Astrocyte (in vitro differentiated cells and primary cell): ENCODE data around the gene RAD51B. TPM values are rescaled to one million over a fixed set of nuclear protein-coding genes. Genes with fewer than 3 reads are reported as not detected.

ENCODE experiments used
- DNase-seq: peaks from one replicate; pipeline ENCODE4 v3.0.0-alpha.2; 2010; ENCODE audit warnings: low read depth
- FAIRE-seq: peaks from 2 replicates; lab custom pipeline; 2011; peaks lifted over from hg19 to GRCh38; lab: Jason Lieb, UNC
- H2AFZ ChIP-seq: 2 replicates; pipeline ENCODE4 v1.6.0; 2012; ENCODE audit warnings: low read depth, low read length, inconsistent platforms
- H3K27ac ChIP-seq: 2 replicates; pipeline ENCODE4 v1.5.1; 2011; ENCODE audit warnings: low read depth, low read length, inconsistent platforms
- H3K27me3 ChIP-seq: 2 replicates; pipeline ENCODE4 v1.6.0; 2011; ENCODE audit warnings: low read length, inconsistent platforms; ENCODE audit not compliant: insufficient read depth
- H3K36me3 ChIP-seq: 2 replicates; pipeline ENCODE4 v1.5.1; 2011; ENCODE audit warnings: low read length, inconsistent platforms; ENCODE audit not compliant: insufficient read depth
- H3K4me1 ChIP-seq: 2 replicates; pipeline ENCODE4 v1.5.1; 2011; ENCODE audit warnings: low read length, inconsistent platforms; ENCODE audit not compliant: insufficient read depth
- H3K4me2 ChIP-seq: 2 replicates; pipeline ENCODE4 v1.6.0; 2012; ENCODE audit warnings: low read length, inconsistent platforms
- H3K4me3 ChIP-seq: 2 replicates; pipeline ENCODE4 v1.5.1; 2011; ENCODE audit warnings: low read depth, mild to moderate bottlenecking, low read length, inconsistent platforms; ENCODE audit not compliant: insufficient read depth
- H3K79me2 ChIP-seq: 2 replicates; pipeline ENCODE4 v1.6.0; 2012; ENCODE audit warnings: mild to moderate bottlenecking, low read length, inconsistent platforms; ENCODE audit not compliant: insufficient read depth
- H3K9ac ChIP-seq: 2 replicates; pipeline ENCODE4 v1.6.0; 2012; ENCODE audit warnings: mild to moderate bottlenecking, low read length, inconsistent platforms
- H3K9me3 ChIP-seq: 2 replicates; pipeline ENCODE4 v1.5.1; 2012; ENCODE audit warnings: low read depth, mild to moderate bottlenecking, low read length, inconsistent platforms; ENCODE audit not compliant: insufficient read depth
- H4K20me1 ChIP-seq: 2 replicates; pipeline ENCODE4 v1.6.0; 2012; ENCODE audit warnings: low read length, inconsistent platforms; ENCODE audit not compliant: insufficient read depth
- H3K27ac Mint-ChIP-seq: one replicate; pipeline ENCODE4 v1.8.0; 2021; ENCODE audit warnings: mild to moderate bottlenecking, mixed read lengths; ENCODE audit not compliant: unreplicated experiment
- H3K27me3 Mint-ChIP-seq: one replicate; pipeline ENCODE4 v1.8.0; 2021; ENCODE audit warnings: low read depth, mixed read lengths; ENCODE audit not compliant: unreplicated experiment
- H3K36me3 Mint-ChIP-seq: one replicate; pipeline ENCODE4 v1.8.0; 2021; ENCODE audit warnings: low read depth, mixed read lengths; ENCODE audit not compliant: unreplicated experiment
- H3K4me1 Mint-ChIP-seq: one replicate; pipeline ENCODE4 v1.8.0; 2021; ENCODE audit warnings: low read depth, mixed read lengths; ENCODE audit not compliant: unreplicated experiment
- H3K4me3 Mint-ChIP-seq: one replicate; pipeline ENCODE4 v1.8.0; 2021; ENCODE audit warnings: mild to moderate bottlenecking, moderate library complexity, mixed read lengths; ENCODE audit not compliant: unreplicated experiment
- H3K9me3 Mint-ChIP-seq: one replicate; pipeline ENCODE4 v1.8.0; 2021; ENCODE audit warnings: mild to moderate bottlenecking, mixed read lengths; ENCODE audit not compliant: unreplicated experiment
- EZH2 ChIP-seq: IDR thresholded peaks from 2 replicates; pipeline ENCODE4 v1.6.1; 2012; ENCODE audit warnings: mild to moderate bottlenecking, low read length, inconsistent platforms; ENCODE audit not compliant: insufficient read depth
- total RNA-seq: library from RNA; stranded (reverse); gene quantifications from 2 replicates; pipeline ENCODE4 v1.2.1, GENCODE V29; 2021
- TF ChIP-seq, protein P1 (sequence below): IDR thresholded peaks from 2 replicates; pipeline ENCODE4 v1.5.1; 2011; ENCODE audit warnings: low read depth, mild to moderate bottlenecking, inconsistent platforms, low read length, moderate library complexity; ENCODE audit not compliant: insufficient read depth

RAD51B gene
- total RNA-seq, 1 donor from 2014 or later = 10.8 TPM

- H3K27me3 Mint-ChIP-seq = no peaks in the 10 kb centered on the region
- Histone ChIP-seq H3K27ac (no peak overlapping the region), H3K4me2 (no peak overlapping the region), H3K4me1 (peaks cover 8% of the 10 kb centered on the region), H3K79me2 (no peaks in the 10 kb centered on the region), H3K36me3 (no peaks in the 10 kb centered on the region), H3K9ac (no peak overlapping the region), H3K27me3 (no peaks in the 10 kb centered on the region), H3K9me3 (peaks cover 2% of the 10 kb centered on the region), H4K20me1 (no peaks in the 10 kb centered on the region), H3K4me3 (no peak overlapping the region), H2AFZ (peak overlapping the region; percentile 53)
- no peak overlapping the region for H3K4me3 Mint-ChIP-seq
- H3K4me1 Mint-ChIP-seq = peaks cover 5% of the 10 kb centered on the region
- TF ChIP-seq EZH2 = no peak
- TF ChIP-seq, protein P1, sequence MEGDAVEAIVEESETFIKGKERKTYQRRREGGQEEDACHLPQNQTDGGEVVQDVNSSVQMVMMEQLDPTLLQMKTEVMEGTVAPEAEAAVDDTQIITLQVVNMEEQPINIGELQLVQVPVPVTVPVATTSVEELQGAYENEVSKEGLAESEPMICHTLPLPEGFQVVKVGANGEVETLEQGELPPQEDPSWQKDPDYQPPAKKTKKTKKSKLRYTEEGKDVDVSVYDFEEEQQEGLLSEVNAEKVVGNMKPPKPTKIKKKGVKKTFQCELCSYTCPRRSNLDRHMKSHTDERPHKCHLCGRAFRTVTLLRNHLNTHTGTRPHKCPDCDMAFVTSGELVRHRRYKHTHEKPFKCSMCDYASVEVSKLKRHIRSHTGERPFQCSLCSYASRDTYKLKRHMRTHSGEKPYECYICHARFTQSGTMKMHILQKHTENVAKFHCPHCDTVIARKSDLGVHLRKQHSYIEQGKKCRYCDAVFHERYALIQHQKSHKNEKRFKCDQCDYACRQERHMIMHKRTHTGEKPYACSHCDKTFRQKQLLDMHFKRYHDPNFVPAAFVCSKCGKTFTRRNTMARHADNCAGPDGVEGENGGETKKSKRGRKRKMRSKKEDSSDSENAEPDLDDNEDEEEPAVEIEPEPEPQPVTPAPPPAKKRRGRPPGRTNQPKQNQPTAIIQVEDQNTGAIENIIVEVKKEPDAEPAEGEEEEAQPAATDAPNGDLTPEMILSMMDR = no peak
- peaks cover 5% of the 10 kb centered on the region for H3K36me3 Mint-ChIP-seq
- FAIRE-seq (no peak), DNase-seq (no peak)
- H3K9me3 Mint-ChIP-seq = peaks cover 13% of the 10 kb centered on the region
- H3K27ac Mint-ChIP-seq = no peak overlapping the region
These were observed 788.4 kb downstream of the RAD51B start for GRCh38 chr14:68607867-68608573.

GRCh38 chr14:68608574-68608962 lies 789.0 kb downstream of the RAD51B start:
- Histone ChIP-seq H2AFZ (no peak overlapping the region), H3K79me2 (no peaks in the 10 kb centered on the region), H3K4me3 (no peak overlapping the region), H3K9me3 (peaks cover 2% of the 10 kb centered on the region), H3K9ac (no peak overlapping the region), H4K20me1 (no peaks in the 10 kb centered on the region), H3K27me3 (no peaks in the 10 kb centered on the region), H3K27ac (no peak overlapping the region), H3K4me2 (no peak overlapping the region), H3K36me3 (no peaks in the 10 kb centered on the region), H3K4me1 (peaks cover 8% of the 10 kb centered on the region)
- Mint-ChIP-seq H3K27me3 (no peaks in the 10 kb centered on the region), H3K27ac (no peak overlapping the region), H3K4me1 (peaks cover 5% of the 10 kb centered on the region), H3K36me3 (peaks cover 5% of the 10 kb centered on the region), H3K9me3 (peaks cover 13% of the 10 kb centered on the region), H3K4me3 (no peak overlapping the region)
- TF ChIP-seq, protein P1 = no peak
- no peak for TF ChIP-seq EZH2
- DNase-seq = no peak
- FAIRE-seq = no peak

- DNase-seq = no peak
- Mint-ChIP-seq H3K9me3 (peaks cover 17% of the 10 kb centered on the region), H3K4me3 (no peak overlapping the region), H3K27ac (no peak overlapping the region), H3K27me3 (no peaks in the 10 kb centered on the region), H3K4me1 (peaks cover 5% of the 10 kb centered on the region), H3K36me3 (peaks cover 9% of the 10 kb centered on the region)
- no peak overlapping the region for H2AFZ ChIP-seq
- H3K36me3 ChIP-seq = no peaks in the 10 kb centered on the region
- TF ChIP-seq EZH2 = no peak
- TF ChIP-seq, protein P1 = no peak
- H3K79me2 ChIP-seq = no peaks in the 10 kb centered on the region
- FAIRE-seq = no peak
- no peak overlapping the region for H3K4me3 ChIP-seq
- H3K9me3 ChIP-seq = peaks cover 2% of the 10 kb centered on the region
- H4K20me1 ChIP-seq = no peaks in the 10 kb centered on the region
- no peak overlapping the region for H3K4me2 ChIP-seq
- no peak overlapping the region for H3K27ac ChIP-seq
- no peaks in the 10 kb centered on the region for H3K27me3 ChIP-seq
- peaks cover 8% of the 10 kb centered on the region for H3K4me1 ChIP-seq
- H3K9ac ChIP-seq = no peak overlapping the region
These were observed 789.4 kb downstream of the RAD51B start for GRCh38 chr14:68609012-68609411.
